Bronchial epithelial cell (primary cell): ENCODE measurements around the gene CDH18. TPM values are rescaled to one million over a fixed set of nuclear protein-coding genes. Genes with fewer than 3 reads are reported as not detected.

Experiments
- DNase-seq: peaks from one replicate; pipeline ENCODE4 v3.0.0-alpha.2; 2010; ENCODE audit warnings: low read depth
- FAIRE-seq: peaks from 2 replicates; lab custom pipeline; 2011; peaks lifted over from hg19 to GRCh38; lab: Jason Lieb, UNC
- H3K27me3 ChIP-seq: 2 replicates; pipeline ENCODE4 v1.5.1; 2011; ENCODE audit warnings: low read length; ENCODE audit not compliant: control insufficient read depth, insufficient read depth
- H3K36me3 ChIP-seq: 2 replicates; pipeline ENCODE4 v1.5.1; 2011; ENCODE audit warnings: low read length; ENCODE audit not compliant: control insufficient read depth, insufficient read depth
- H3K4me3 ChIP-seq: 2 replicates; pipeline ENCODE4 v1.5.1; 2011; ENCODE audit warnings: mild to moderate bottlenecking, low read depth, low read length, control low read depth
- total RNA-seq: library from RNA; depleted of rRNA; stranded (reverse); fragments of >200 nt; gene quantifications from 2 replicates; pipeline ENCODE4 v1.2.1, GENCODE V29; 2014
- TF ChIP-seq, protein P1 (sequence below): IDR thresholded peaks from 2 replicates; pipeline ENCODE4 v1.5.1; 2011; ENCODE audit warnings: mild to moderate bottlenecking, moderate library complexity, low read length, control low read depth, inconsistent platforms; ENCODE audit not compliant: insufficient read depth, severe bottlenecking

Gene CDH18
- total RNA-seq, 1 donor from 2014 or later: under 0.01 TPM

DNA sequence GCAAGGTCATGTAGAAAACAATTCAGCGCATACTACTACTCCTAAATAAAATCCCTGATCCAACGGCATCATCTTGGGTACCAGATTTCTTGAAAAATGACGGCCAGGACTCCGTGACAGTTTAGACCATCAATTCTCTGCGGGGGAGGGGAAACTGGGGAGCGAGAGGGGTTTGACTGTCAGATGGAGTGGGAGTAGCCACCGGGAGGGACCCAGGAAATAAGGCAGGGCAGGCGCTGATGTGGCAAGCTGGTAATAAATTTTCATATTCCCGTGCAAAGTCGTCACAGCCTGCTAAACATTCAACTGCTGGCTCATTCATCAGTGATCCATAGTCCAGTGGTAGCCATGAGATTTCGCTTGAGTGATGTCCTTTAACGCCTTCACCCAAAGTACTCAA, 457 bp upstream of the CDH18 start:
- FAIRE-seq (no peak), DNase-seq (no peak)
- H3K4me3 ChIP-seq: no peak overlapping the region
- TF ChIP-seq, protein P1, sequence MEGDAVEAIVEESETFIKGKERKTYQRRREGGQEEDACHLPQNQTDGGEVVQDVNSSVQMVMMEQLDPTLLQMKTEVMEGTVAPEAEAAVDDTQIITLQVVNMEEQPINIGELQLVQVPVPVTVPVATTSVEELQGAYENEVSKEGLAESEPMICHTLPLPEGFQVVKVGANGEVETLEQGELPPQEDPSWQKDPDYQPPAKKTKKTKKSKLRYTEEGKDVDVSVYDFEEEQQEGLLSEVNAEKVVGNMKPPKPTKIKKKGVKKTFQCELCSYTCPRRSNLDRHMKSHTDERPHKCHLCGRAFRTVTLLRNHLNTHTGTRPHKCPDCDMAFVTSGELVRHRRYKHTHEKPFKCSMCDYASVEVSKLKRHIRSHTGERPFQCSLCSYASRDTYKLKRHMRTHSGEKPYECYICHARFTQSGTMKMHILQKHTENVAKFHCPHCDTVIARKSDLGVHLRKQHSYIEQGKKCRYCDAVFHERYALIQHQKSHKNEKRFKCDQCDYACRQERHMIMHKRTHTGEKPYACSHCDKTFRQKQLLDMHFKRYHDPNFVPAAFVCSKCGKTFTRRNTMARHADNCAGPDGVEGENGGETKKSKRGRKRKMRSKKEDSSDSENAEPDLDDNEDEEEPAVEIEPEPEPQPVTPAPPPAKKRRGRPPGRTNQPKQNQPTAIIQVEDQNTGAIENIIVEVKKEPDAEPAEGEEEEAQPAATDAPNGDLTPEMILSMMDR: no peak
- H3K36me3 ChIP-seq: no peaks in the 10 kb centered on the region
- no peaks in the 10 kb centered on the region for H3K27me3 ChIP-seq

DNA sequence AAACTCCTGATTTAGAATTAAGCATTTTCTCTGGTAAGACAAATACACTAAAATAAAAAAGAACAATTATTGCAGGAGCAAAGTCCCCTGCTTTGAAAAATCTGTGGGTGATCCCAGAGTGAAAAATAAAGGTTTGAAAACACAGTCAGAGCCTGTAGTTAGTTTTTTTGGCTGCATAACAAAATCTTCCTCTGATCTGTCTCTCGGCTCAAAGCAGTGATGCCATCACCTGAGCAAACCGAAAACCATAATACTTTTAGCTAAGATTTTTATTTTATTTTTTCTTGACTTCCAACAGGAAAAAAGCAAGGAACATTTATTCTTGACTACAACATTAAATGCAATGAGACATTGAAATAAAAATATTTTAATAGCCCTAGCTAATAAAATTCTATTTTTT, 1.2 kb downstream of the CDH18 start:
- DNase-seq: no peak
- H3K36me3 ChIP-seq: no peaks in the 10 kb centered on the region
- FAIRE-seq: no peak
- H3K27me3 ChIP-seq: no peaks in the 10 kb centered on the region
- TF ChIP-seq, protein P1: no peak
- no peak overlapping the region for H3K4me3 ChIP-seq

DNA sequence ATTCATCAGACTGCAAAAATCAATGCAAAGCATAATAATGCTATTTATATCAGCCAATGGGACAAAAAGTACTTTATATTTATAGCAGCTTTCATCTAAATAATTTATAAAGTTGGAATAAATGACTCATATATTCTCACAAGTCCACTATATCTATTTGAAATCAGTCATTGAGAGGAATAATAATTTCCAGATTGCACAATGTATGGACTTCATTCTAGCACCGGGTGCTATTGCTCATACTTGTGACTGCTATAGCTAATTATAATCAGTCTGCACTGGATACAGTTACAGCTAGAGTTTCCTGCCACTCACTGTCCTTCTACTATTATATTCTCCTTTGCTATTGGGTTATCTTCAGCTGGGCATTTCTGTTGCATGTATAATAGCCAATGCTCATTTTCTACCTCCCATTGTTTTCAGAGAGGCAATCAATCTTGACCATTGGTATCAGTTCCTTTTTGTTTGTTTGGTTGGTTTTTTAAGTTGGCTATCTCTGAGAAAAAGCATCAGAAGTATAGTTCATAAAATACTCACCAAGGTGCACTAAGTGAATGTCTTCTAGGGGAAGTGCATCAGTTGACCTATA, 1.9 kb downstream of the CDH18 start:
- no peaks in the 10 kb centered on the region for H3K27me3 ChIP-seq
- H3K36me3 ChIP-seq: no peaks in the 10 kb centered on the region
- FAIRE-seq (no peak), DNase-seq (peak; percentile 58)
- TF ChIP-seq, protein P1: no peak
- H3K4me3 ChIP-seq: no peak overlapping the region

DNA sequence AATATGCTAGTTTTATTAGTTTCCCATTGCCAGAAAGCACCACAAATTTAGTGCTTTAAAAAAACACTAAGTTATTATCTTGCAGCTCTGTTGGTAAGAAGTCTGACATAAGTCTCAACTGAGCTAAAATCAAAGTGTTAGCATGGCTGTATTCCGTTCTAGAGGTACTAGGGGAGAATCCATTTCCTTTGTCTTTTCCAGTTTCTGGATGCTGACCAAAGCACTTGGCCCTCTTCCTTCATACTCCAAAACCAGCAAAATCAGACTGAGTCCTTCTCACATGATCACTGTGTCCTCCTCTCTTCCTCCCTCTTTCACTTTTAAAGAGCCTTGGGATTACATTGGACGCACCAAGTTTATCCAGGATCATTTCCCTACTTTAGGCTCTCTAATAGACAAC, 9.5 kb downstream of the CDH18 start:
- TF ChIP-seq, protein P1: no peak
- Histone ChIP-seq H3K36me3 (no peaks in the 10 kb centered on the region), H3K4me3 (no peak overlapping the region), H3K27me3 (no peaks in the 10 kb centered on the region)
- DNase-seq: no peak
- FAIRE-seq: no peak

DNA sequence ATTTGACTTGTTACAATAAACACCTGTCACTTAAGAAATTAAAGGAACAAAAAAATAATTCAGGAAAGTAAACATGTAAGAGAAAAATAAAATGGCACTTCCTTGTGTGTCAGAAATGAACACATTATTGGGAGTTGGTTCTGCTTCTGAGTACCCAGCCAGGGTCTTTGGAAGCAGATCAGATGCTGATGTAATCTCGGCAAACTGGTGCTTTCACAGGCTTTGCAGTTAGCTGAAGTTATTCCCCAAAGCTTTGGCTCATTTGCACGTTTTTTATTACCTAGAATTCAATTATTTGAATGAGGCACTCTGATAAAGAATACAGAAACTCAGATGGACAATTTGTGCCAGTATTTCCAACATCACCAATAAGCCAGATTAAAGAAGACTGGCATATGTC, 10.9 kb downstream of the CDH18 start:
- FAIRE-seq: no peak
- Histone ChIP-seq H3K27me3 (no peaks in the 10 kb centered on the region), H3K4me3 (no peak overlapping the region), H3K36me3 (no peaks in the 10 kb centered on the region)
- TF ChIP-seq, protein P1: no peak
- no peak for DNase-seq

DNA sequence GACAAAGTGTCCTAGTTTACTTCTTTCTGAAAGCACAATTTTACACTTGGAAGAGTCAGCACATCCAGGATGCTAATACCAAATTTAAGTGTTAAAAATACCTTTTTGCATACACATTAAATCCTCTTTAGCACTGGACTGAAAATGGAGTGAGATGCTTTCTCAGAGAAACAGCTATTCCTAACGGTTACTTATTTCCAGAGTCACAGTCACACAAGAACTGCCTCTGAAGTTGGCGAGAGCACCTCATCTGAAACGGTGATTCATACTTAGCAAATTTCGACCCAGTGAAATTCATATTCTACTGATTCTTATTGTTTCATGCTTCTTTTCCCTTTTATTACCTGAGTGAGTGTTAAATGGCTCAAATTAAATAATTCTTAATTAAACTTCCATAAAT, 12.2 kb downstream of the CDH18 start:
- Histone ChIP-seq H3K27me3 (no peaks in the 10 kb centered on the region), H3K4me3 (no peak overlapping the region), H3K36me3 (no peaks in the 10 kb centered on the region)
- DNase-seq (no peak), FAIRE-seq (no peak)
- TF ChIP-seq, protein P1: no peak
